Measurements from ENCODE around the gene OSBPL9.

DNA sequence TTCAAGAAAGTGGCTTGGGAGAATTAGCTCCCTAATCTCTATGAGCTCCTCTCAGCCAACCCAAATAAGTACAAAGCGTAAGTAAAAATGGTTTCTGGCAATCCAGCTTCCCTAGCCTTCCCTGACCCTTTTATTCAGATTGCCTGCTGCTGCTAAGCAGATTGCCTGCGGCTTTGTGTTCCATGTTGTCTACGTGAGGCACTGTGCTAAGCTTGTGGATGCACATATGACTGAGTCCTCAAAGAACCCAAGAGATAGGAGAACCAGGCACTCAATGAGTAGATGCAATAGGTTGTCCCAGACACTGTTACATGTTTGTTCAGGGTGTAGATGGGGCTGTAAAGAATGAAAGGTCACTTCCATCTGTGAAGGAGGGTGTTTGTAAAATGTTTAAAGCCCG lies 6.3 kb upstream of the OSBPL9 start:
- TF ChIP-seq, protein P1, sequence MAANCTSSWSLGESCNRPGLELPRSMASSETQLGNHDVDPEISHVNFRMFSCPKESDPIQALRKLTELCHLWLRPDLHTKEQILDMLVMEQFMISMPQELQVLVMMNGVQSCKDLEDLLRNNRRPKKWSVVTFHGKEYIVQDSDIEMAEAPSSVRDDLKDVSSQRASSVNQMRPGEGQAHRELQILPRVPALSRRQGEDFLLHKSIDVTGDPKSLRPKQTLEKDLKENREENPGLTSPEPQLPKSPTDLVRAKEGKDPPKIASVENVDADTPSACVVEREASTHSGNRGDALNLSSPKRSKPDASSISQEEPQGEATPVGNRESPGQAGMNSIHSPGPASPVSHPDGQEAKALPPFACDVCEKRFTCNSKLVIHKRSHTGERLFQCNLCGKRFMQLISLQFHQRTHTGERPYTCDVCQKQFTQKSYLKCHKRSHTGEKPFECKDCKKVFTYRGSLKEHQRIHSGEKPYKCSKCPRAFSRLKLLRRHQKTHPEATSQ (tag by site-specific recombination; IDR thresholded peaks at IDR 0.05), result no peak
- no peak for TF ChIP-seq OSR2 (tag by site-specific recombination; IDR thresholded peaks at IDR 0.05)
- no peak for TF ChIP-seq ZNF785 (tag by site-specific recombination; IDR thresholded peaks at IDR 0.05)
- TF ChIP-seq, protein P2, sequence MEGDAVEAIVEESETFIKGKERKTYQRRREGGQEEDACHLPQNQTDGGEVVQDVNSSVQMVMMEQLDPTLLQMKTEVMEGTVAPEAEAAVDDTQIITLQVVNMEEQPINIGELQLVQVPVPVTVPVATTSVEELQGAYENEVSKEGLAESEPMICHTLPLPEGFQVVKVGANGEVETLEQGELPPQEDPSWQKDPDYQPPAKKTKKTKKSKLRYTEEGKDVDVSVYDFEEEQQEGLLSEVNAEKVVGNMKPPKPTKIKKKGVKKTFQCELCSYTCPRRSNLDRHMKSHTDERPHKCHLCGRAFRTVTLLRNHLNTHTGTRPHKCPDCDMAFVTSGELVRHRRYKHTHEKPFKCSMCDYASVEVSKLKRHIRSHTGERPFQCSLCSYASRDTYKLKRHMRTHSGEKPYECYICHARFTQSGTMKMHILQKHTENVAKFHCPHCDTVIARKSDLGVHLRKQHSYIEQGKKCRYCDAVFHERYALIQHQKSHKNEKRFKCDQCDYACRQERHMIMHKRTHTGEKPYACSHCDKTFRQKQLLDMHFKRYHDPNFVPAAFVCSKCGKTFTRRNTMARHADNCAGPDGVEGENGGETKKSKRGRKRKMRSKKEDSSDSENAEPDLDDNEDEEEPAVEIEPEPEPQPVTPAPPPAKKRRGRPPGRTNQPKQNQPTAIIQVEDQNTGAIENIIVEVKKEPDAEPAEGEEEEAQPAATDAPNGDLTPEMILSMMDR (tag by site-specific recombination; IDR thresholded peaks at IDR 0.05), result no peak
- no peak for TF ChIP-seq ZNF423 (tag by site-specific recombination; IDR thresholded peaks at IDR 0.05)
- no peak for TF ChIP-seq ZNF660 (tag by site-specific recombination; IDR thresholded peaks at IDR 0.05)
- no peak for TF ChIP-seq KLF7 (tag by site-specific recombination; IDR thresholded peaks at IDR 0.05; ENCODE audit: borderline replicate concordance)
- TF ChIP-seq ZBTB21 (tag by site-specific recombination; IDR thresholded peaks at IDR 0.05), result no peak

All from HEK293 (cell line).